ENCODE measurements around the gene MORC2. TPM values are rescaled to one million over a fixed set of nuclear protein-coding genes. Genes with fewer than 3 reads are reported as not detected.
A peak's percentile ranks its signal among the peaks of the same experiment; 100 is the strongest.

The MORC2 gene
- total RNA-seq, 2 experiments from 2014 or later, result 27.9 to 32.6 TPM

DNA sequence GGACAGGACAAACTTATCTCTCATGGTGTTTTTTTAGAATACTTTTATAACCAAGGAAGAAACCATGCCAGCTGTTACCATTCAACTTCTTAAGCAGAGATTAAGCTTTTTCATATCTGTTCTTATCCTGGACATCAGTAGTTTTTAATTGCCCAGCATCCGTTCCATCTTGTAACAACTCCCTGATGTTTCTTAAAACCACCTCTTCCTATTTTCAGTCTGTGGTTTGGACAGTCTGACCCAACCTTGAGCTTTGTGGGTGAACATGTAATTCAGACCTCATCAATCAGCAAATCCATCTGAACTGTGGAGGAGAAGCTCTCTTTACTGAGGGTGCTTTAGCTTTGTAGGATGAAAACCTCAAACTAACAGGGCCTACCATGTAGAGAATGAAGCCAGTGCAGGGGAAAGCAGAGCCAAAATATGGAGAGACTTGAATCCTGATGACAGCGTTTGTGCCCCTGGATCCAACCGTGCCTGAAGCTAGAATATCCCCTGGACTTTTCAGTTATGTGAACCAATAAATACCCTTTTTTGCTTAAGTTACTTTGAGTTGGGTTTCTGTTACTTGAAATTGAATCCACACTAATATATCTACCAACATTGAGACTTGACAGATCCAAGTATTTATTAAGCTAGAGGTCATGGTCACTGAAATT is 9.9 kb upstream of the MORC2 start:
- peaks cover 60% of the 10 kb centered on the region for H3K36me3 Mint-ChIP-seq
- POLR2A ChIA-PET, result interaction anchor here (1.7 to 4.1 kb wide), 2 partner anchors 10 to 37 kb away, joined by 3 to 33 read pairs; partner anchors contain the start of genes MORC2 and TUG1
- no peaks in the 10 kb centered on the region for H3K27me3 Mint-ChIP-seq

DNA sequence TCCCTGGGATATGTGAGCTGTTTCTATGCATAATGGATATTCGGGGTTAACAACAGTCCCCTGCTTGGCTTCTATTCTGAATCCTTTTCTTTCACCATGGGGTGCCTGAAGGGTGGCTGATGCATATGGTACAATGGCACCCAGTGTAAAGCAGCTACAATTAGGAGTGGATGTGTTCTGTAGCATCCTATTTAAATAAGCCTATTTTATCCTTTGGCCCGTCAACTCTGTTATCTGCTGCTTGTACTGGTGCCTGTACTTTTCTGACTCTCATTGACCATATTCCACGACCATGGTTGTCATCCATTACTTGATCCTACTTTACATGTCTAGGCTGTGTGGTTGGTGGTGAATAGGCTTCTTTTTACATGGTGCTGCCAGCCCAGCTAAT is 1.8 kb upstream of the MORC2 start:
- Mint-ChIP-seq H3K27me3 (no peaks in the 10 kb centered on the region), H3K4me3 (peak overlapping the region; percentile 97), H3K9me3 (peaks cover 30% of the 10 kb centered on the region), H3K4me1 (peaks cover 39% of the 10 kb centered on the region), H3K36me3 (peaks cover 78% of the 10 kb centered on the region), H3K27ac (peak overlapping the region; percentile 89)
- POLR2A ChIA-PET, result interaction anchor here (0.6 to 4.6 kb wide), 7 partner anchors 9 to 377 kb away, joined by 3 to 62 read pairs (median 23); partner anchors contain the start of genes PATZ1 and SMTN
- ATAC-seq (ENCODE audit: low read depth) (no peak), DNase-seq (no peak)

More for the DNA sequence above, 9.9 kb upstream of the MORC2 start:
- DNase-seq, result no peak
- no peak overlapping the region for H3K4me3 Mint-ChIP-seq
- no peak overlapping the region for H3K27ac Mint-ChIP-seq
- ATAC-seq (ENCODE audit: low read depth), result no peak
- H3K4me1 Mint-ChIP-seq, result peaks cover 23% of the 10 kb centered on the region
- H3K9me3 Mint-ChIP-seq, result peaks cover 44% of the 10 kb centered on the region

- peaks cover 77% of the 10 kb centered on the region for H3K36me3 Mint-ChIP-seq
- ATAC-seq (ENCODE audit: low read depth) (peak; percentile 23), DNase-seq (no peak)
- H3K4me1 Mint-ChIP-seq, result peaks cover 43% of the 10 kb centered on the region
- H3K27me3 Mint-ChIP-seq, result no peaks in the 10 kb centered on the region
- peak overlapping the region; percentile 97 for H3K4me3 Mint-ChIP-seq
- peak overlapping the region; percentile 89 for H3K27ac Mint-ChIP-seq
- POLR2A ChIA-PET, result interaction anchor here (0.6 to 4.6 kb wide), 21 partner anchors 10 to 377 kb away, joined by 3 to 62 read pairs (median 4); partner anchors contain the start of genes LIMK2, PATZ1, PIK3IP1 and RNF185
- H3K9me3 Mint-ChIP-seq, result peaks cover 26% of the 10 kb centered on the region
Observed at GRCh38 chr22:30969532-30970355, 1.2 kb upstream of the MORC2 start.

DNA sequence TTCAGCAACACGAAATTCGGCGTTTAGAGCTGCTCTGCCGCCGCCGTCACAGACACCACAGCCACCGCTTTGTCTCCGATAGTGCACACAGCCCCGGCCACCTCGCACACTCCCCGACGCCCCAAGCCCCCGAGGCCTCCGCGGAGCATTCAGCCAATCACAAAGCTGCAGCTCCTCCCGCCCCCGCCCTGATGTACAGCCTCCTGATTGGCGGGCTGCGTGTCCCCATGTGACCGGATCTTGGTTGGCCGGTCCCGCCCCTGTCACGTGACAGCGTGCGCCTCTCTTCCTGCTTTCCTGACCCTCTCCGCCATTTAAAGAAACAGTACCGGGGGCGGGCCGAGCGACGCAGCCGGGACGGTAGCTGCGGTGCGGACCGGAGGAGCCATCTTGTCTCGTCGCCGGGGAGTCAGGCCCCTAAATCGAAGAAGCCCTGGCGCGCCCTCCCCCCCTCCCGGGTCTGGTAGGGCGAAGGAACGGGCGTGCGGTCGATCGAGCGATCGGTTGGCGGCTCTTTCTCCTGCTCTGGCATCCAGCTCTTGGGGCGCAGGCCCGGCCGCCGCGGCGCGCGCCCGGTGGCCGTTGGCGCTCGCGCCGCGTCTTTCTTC is 454 bp upstream of the MORC2 start, which contains the start of gene TUG1:
TSS of gene TUG1 (plus strand) at position 342 of the 608 bp plus-strand sequence.
- ATAC-seq (ENCODE audit: low read depth), result peak; percentile 93
- POLR2A ChIA-PET, result interaction anchor here (0.6 to 4.6 kb wide), 22 partner anchors 10 to 378 kb away, joined by 3 to 62 read pairs (median 4); partner anchors contain the start of genes LIMK2, PATZ1, PIK3IP1 and RNF185
- no peaks in the 10 kb centered on the region for H3K27me3 Mint-ChIP-seq

DNA sequence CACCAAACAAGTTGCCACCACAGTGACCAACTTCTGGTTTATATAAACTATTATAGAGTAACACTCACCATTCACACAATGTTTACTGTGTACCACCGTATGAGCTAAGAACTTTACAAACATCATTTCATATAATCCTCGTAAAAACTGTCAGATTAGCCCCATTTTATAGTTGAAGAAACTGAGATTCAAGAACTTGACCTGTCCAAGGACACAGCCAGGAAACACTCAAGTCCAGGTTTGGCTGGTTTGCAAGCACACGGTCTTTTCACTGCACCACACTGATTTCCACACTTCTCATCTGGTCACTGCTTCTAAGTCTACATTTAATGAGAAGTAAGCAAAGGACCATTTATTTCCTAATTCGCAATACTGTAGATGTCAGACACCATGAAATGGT is 3.7 kb downstream of the MORC2 start:
- DNase-seq (no peak), ATAC-seq (ENCODE audit: low read depth) (no peak)
- peaks cover 18% of the 10 kb centered on the region for H3K4me1 Mint-ChIP-seq
- H3K9me3 Mint-ChIP-seq, result peaks cover 6% of the 10 kb centered on the region
- H3K27ac Mint-ChIP-seq, result no peak overlapping the region
- H3K36me3 Mint-ChIP-seq, result peaks cover 43% of the 10 kb centered on the region
- H3K27me3 Mint-ChIP-seq, result no peaks in the 10 kb centered on the region
- POLR2A ChIA-PET, result interaction anchor here (0.6 kb wide), 1 partner anchor 219 kb away, joined by 3 read pairs; no protein-coding TSS in a partner anchor
- no peak overlapping the region for H3K4me3 Mint-ChIP-seq

More for the DNA sequence above, 454 bp upstream of the MORC2 start, which contains the start of gene TUG1:
- H3K27ac Mint-ChIP-seq, result peak within 1 kb of the TSS; percentile 99
- DNase-seq, result peak; percentile 95
- peaks cover 22% of the 10 kb centered on the region for H3K9me3 Mint-ChIP-seq
- H3K4me3 Mint-ChIP-seq, result peak within 1 kb of the TSS; percentile 97
- H3K36me3 Mint-ChIP-seq, result peaks cover 76% of the 10 kb centered on the region
- H3K4me1 Mint-ChIP-seq, result peaks cover 40% of the 10 kb centered on the region

- Mint-ChIP-seq H3K9me3 (no peaks in the 10 kb centered on the region), H3K4me3 (no peak overlapping the region), H3K27me3 (no peaks in the 10 kb centered on the region), H3K4me1 (peaks cover 23% of the 10 kb centered on the region), H3K27ac (no peak overlapping the region), H3K36me3 (peaks cover 33% of the 10 kb centered on the region)
- POLR2A ChIA-PET, result interaction anchor here (0.6 to 1.0 kb wide), 3 partner anchors 14 to 1656 kb away, joined by 3 to 7 read pairs (median 3); partner anchors contain the start of genes MORC2 and TUG1
- no peak for ATAC-seq (ENCODE audit: low read depth)
- DNase-seq, result no peak
Observed at GRCh38 chr22:30955153-30955552, 13.4 kb downstream of the MORC2 start.

DNA sequence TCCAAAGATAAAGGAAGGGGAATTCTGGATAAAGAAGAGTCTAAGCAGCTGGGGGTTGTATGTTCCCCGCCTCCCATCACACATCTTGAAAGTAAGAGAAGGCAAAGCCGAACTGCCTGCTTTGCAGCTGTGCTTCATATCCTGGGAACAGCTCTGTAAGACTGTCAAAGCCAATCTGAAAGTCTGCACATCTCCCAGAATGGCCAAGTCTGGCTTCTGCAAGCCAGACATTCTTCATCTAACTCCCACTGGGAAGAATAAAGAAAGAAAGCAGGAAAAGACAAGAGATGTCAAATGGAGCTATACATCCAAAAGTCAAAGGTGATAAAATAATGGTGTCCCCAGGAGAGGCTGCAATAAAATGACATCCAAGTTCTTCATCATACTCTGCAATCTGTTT is 15.4 kb downstream of the MORC2 start:
- Mint-ChIP-seq H3K4me3 (no peak overlapping the region), H3K36me3 (peaks cover 35% of the 10 kb centered on the region), H3K27me3 (no peaks in the 10 kb centered on the region), H3K4me1 (peaks cover 22% of the 10 kb centered on the region), H3K27ac (no peak overlapping the region), H3K9me3 (no peaks in the 10 kb centered on the region)
- ATAC-seq (ENCODE audit: low read depth) (no peak), DNase-seq (no peak)
- POLR2A ChIA-PET, result no interaction called here

DNA sequence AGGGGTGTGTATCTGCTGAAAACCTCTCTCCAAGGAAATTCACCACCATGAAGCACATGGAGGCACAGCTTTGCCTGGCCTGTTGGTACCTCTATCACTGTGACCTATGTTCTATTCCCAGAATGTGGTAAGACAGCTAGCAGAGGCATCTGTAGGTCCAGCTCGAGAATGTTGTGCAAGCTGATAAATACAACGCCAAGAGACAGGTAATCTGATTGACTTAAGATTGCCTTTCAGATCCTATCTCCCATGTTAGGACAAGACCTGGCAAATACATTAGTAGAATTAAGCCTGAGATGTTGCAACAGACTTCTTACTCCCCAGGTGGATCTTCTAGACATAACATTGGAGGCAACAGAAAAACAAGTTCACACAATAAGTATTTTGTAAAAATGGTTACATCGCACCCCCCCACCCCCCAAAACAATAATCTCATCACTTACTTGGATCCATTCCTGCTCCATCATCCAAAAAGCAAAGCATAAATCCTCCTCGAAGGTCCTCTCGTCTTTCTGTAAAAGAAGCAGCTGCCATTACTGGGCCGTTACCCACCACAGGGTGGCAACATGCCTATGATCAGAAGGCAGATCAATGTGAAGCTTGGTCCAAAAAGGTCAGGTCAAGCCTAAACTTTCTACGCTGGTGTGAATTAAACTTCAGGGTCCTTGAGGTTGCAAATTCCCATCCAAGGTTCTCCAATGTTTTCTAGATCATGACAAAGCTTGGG is 18.5 kb downstream of the MORC2 start:
- peaks cover 38% of the 10 kb centered on the region for H3K36me3 Mint-ChIP-seq
- H3K27ac Mint-ChIP-seq, result no peak overlapping the region
- H3K4me3 Mint-ChIP-seq, result no peak overlapping the region
- no peak for ATAC-seq (ENCODE audit: low read depth)
- H3K9me3 Mint-ChIP-seq, result no peaks in the 10 kb centered on the region
- peaks cover 26% of the 10 kb centered on the region for H3K4me1 Mint-ChIP-seq
- no peak for DNase-seq
- H3K27me3 Mint-ChIP-seq, result no peaks in the 10 kb centered on the region
- POLR2A ChIA-PET, result interaction anchor here (0.6 to 1.9 kb wide), 2 partner anchors 9 to 19 kb away, joined by 6 to 8 read pairs; partner anchors contain the start of genes MORC2 and TUG1

DNA sequence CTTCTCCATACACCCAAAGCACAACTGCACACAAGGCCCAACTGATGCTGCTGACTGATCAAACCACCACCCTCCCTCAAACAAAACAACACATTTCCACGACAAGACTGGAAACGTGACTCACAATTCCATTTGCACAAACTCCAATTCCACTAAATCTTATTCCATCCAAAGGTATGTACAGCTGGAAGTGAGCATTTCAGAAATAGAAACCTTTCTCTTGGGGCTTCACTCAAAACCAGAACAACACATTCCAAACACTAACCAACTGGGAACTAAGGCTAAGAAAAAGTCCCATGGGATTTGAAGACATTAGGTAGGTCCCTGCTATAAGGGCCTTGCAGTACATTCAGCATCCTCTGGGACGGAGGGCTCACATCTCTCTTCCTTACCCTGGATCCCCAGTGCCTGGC is 19.6 kb downstream of the MORC2 start:
- H3K9me3 Mint-ChIP-seq, result no peaks in the 10 kb centered on the region
- H3K4me3 Mint-ChIP-seq, result no peak overlapping the region
- H3K4me1 Mint-ChIP-seq, result peaks cover 34% of the 10 kb centered on the region
- H3K27ac Mint-ChIP-seq, result peak overlapping the region; percentile 72
- H3K27me3 Mint-ChIP-seq, result no peaks in the 10 kb centered on the region
- POLR2A ChIA-PET, result interaction anchor here (1.9 kb wide), 1 partner anchor 20 kb away, joined by 8 read pairs; the partner anchor contains the start of genes MORC2 and TUG1
- DNase-seq, result no peak
- peaks cover 46% of the 10 kb centered on the region for H3K36me3 Mint-ChIP-seq
- no peak for ATAC-seq (ENCODE audit: low read depth)

GRCh38 chr22:30947816-30948454 is 20.6 kb downstream of the MORC2 start:
- DNase-seq, result no peak
- Mint-ChIP-seq H3K36me3 (peaks cover 46% of the 10 kb centered on the region), H3K27me3 (no peaks in the 10 kb centered on the region), H3K9me3 (no peaks in the 10 kb centered on the region), H3K27ac (no peak overlapping the region), H3K4me3 (no peak overlapping the region), H3K4me1 (peaks cover 40% of the 10 kb centered on the region)
- POLR2A ChIA-PET, result interaction anchor here (2.6 kb wide), 1 partner anchor 136 kb away, joined by 17 read pairs; no protein-coding TSS in a partner anchor
- ATAC-seq (ENCODE audit: low read depth), result no peak

DNA sequence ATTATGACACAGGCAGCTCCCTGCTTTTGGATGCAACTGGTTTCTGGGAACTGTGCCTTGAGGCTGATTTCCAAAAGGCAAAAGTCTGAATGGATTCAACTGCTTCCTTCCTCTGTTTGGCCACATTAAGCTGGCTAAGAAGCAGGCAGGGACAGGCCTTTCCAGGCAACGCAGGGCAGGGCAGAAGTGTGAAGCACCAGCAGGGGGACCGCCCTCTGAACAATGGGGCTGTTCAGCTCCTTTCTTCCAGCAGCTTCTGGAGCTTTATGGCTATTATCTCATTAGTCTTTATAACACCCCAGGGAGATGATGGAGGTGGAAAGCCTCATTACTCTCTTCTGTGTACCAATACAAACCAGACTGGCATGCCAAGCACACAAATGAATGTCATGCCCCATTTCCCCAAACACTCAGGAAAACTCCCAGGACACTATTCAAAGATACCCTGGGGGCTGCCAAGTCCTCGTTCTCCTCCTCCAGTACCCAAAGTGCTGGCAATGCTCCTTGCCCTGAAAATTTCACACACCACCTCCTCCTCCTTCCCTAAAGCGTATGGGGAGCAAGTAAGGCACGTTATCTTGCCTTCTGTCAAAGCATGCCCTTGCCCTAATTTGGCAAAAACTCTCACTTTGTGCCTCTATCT is 21.3 kb downstream of the MORC2 start:
- Mint-ChIP-seq H3K36me3 (peaks cover 45% of the 10 kb centered on the region), H3K27me3 (no peaks in the 10 kb centered on the region), H3K4me3 (no peak overlapping the region), H3K4me1 (peaks cover 40% of the 10 kb centered on the region), H3K9me3 (no peaks in the 10 kb centered on the region), H3K27ac (no peak overlapping the region)
- DNase-seq (no peak), ATAC-seq (ENCODE audit: low read depth) (no peak)
- POLR2A ChIA-PET, result interaction anchor here (0.7 to 2.9 kb wide), 3 partner anchors 22 to 295 kb away, joined by 3 to 23 read pairs (median 17); partner anchors contain the start of genes MORC2 and TUG1

Data from activated naive CD8-positive, alpha-beta T cell treated with anti-CD3 and anti-CD28 coated beads, Interleukin-2, amount 10 ng/mL, durations not matched to agents 7 days and 5 days (primary cell).